GM13977 (cell line): ENCODE data around the gene GRIK4.

Experiments
- DNase-seq: peaks from one replicate; pipeline ENCODE4 v3.0.0; 2012; ENCODE audit warnings: low spot score
- in situ Hi-C: fragments of 300-500 bp; cut with MboI; formaldehyde crosslinking; loops from one replicate; pipeline ENCODE4 v1.12.0; 2022; ENCODE audit warnings: low sequenced_read_pairs, low pct_unique_long_range_greater_than_20kb, mixed read lengths, inconsistent platforms; ENCODE audit not compliant: unreplicated experiment
- TF ChIP-seq, protein P1 (sequence below): IDR thresholded peaks from 2 replicates; pipeline ENCODE4 v1.5.1; 2012; ENCODE audit warnings: mild to moderate bottlenecking, control low read depth; ENCODE audit not compliant: insufficient read depth; ENCODE audit errors: extremely low read depth, missing control alignments

GRIK4 gene

DNA sequence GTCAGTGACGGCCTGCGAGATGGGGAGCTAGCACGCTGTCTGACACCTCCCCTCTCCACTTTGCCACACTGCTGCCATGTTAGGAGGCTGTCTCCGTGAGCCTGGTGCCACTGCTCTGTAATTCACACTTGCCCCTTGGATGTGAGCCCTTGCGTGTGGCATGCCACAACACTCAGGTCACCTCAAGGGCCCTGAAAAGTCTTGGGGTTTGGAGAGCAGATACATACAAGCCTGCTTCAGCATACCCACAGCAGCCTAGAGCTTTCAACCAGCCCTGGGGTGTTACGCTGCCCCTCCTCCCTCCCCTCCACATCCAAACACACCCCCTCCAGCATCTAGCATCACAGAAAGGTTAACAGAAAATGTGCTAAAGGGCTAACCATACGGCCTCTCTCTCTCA, 442.8 kb downstream of the GRIK4 start:
- TF ChIP-seq, protein P1, sequence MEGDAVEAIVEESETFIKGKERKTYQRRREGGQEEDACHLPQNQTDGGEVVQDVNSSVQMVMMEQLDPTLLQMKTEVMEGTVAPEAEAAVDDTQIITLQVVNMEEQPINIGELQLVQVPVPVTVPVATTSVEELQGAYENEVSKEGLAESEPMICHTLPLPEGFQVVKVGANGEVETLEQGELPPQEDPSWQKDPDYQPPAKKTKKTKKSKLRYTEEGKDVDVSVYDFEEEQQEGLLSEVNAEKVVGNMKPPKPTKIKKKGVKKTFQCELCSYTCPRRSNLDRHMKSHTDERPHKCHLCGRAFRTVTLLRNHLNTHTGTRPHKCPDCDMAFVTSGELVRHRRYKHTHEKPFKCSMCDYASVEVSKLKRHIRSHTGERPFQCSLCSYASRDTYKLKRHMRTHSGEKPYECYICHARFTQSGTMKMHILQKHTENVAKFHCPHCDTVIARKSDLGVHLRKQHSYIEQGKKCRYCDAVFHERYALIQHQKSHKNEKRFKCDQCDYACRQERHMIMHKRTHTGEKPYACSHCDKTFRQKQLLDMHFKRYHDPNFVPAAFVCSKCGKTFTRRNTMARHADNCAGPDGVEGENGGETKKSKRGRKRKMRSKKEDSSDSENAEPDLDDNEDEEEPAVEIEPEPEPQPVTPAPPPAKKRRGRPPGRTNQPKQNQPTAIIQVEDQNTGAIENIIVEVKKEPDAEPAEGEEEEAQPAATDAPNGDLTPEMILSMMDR = no peak
- in situ Hi-C loops = no loop called here
- DNase-seq = no peak

DNA sequence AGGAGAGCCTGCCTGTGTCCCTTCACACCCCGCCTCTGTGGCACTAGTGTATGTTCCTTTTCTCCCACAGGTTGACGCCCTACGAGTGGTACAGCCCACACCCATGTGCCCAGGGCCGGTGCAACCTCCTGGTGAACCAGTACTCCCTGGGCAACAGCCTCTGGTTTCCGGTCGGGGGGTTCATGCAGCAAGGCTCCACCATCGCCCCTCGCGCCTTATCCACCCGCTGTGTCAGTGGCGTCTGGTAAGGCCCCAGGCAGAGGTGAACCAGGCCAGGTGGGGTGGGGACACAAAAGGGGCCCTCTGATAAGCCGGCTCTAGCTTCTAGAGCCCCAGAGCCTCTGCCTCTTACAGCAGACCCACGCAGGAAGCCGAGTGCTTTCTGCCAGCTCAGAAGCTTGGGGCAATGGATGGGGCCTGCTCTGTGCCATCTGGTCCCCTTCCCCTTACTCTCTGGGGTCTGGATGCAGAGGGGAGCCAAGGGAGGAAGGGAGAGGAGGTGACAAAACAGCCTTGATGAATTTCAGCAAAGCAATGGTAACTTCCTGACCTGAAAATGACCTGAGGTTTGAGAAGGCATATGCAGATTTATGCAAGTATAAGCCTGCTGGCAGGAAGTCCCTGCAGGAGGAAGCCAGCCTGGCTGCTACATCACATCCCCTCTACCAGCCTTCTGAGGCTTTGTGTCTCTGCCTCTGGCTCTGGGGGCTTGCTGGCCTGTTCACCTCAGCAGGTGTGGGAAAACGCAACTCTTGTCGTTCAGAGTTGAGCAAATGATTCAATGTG, 445.4 kb downstream of the GRIK4 start:
- in situ Hi-C loops = no loop called here
- TF ChIP-seq, protein P1 = no peak
- DNase-seq = no peak

DNA sequence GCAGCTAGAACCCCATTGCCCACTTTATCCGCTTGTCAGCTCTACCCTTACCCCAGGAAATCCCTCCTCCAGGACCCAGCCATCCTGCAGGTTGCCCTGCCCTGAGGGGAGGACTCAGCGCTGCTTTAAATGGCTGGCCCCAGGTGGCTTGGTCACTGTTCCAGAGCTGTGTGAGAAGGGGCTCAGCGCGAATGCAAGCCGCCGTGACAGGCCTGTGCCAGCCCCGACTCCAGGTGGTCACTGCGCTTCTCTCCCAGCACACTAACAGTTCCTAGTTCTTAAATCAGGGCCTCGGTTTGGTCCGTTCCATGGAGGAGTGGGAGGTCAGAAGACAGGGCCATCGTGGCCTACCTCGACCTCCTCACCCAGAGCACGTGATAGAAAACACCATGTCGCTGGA, 446.6 kb downstream of the GRIK4 start:
- TF ChIP-seq, protein P1 = no peak
- in situ Hi-C loops = no loop called here
- DNase-seq = no peak

DNA sequence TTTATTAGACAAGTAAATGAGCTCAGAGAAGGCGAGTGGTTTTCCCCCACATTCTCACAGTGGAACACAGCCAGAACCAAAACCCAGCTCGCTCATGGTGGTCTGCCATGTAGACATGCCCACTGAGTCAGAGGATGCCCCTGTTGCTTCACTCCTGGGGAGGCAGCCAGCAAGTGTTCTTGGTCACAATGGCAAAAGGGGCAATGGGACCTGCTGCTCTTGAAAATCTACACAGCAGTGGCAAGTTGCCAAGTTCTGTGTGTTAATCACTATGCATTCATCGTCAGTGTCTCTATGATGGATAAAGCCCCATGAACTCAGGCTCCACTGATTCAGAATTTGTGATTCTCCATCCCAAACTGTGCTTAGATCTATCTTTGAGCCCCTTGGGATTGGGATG, 447.6 kb downstream of the GRIK4 start:
- no peak for DNase-seq
- in situ Hi-C loops = no loop called here

DNA sequence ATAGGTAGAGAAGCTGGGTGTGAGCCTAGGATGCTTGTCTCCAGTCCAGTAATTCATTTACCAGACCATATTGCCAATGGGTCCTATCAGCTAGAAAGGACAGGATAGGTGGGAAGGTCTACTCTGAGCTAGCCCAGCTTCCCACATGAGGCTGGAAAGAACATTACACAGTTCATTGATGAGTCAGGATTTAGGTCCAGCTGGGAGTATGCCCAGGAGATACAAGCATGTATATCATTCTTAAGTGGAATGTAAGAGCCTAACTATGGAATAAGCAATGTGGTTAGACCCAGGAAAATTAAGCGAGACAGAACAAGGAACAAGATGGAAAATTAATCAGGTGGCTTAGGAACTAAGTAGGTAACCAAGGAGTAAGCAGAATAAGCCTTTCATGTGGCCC, 453.3 kb downstream of the GRIK4 start:
- in situ Hi-C loops = no loop called here
- no peak for DNase-seq
- TF ChIP-seq, protein P1 = no peak

More for the DNA sequence above, 447.6 kb downstream of the GRIK4 start:
- TF ChIP-seq, protein P1 = no peak

DNA sequence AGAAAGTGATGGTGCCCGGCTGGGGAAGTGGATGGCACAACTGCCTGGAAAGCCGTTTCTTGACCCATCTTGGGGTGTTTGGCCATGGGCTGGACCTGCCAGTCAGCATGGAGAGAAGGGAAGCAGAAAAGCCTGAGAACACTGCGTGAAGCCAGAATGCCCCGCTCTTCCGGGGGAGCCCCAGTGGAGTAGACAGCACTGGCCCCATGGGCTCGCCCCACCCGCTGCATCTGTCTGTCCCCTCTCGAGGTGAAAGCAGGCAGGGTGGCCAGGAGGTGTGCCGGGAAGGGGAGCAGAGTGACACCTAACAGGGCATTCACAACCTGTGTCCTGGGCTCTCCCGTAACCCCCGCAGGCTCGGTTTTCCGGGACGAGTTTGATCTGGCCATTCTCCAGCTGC, 455.3 kb downstream of the GRIK4 start:
- DNase-seq = no peak
- TF ChIP-seq, protein P1 = no peak
- in situ Hi-C loops = no loop called here
